Testis (tissue), 3 donors: ENCODE measurements around the gene ADAMTS20. TPM values are rescaled to one million over a fixed set of nuclear protein-coding genes. Genes with fewer than 3 reads are reported as not detected.
"Not testable (repeated sequence)": the region's sequence is repeated elsewhere in the genome, so short reads cannot be mapped to it uniquely, and the experiment has no call there.

Experiments
- DNase-seq: peaks from one replicate; pipeline ENCODE4 v3.0.0-alpha.2; 2019
- H3K27ac ChIP-seq, 2 donors: fragments of 200-600 bp; sonication (generic); one replicate each; pipeline ENCODE4 v1.5.1; 2019
- H3K27me3 ChIP-seq: fragments of 200-600 bp; sonication (generic); one replicate; pipeline ENCODE4 v1.5.1; 2019
- H3K36me3 ChIP-seq: fragments of 200-600 bp; sonication (generic); one replicate; pipeline ENCODE4 v1.5.1; 2017; ENCODE audit warnings: low read depth; ENCODE audit errors: missing control alignments
- H3K4me1 ChIP-seq: fragments of 200-600 bp; sonication (generic); one replicate; pipeline ENCODE4 v1.5.1; 2019
- H3K4me3 ChIP-seq, 2 donors: fragments of 200-600 bp; sonication (generic); one replicate each; pipeline ENCODE4 v1.5.1; 2017 to 2019
- H3K9me3 ChIP-seq: fragments of 200-600 bp; sonication (generic); one replicate; pipeline ENCODE4 v1.5.1; 2017
- POLR2A ChIP-seq: fragments of 450-650 bp; IDR thresholded peaks from one replicate; pipeline ENCODE4 v1.6.1; 2017; ENCODE audit warnings: antibody characterized with exemption, mild to moderate bottlenecking, moderate library complexity
- WGBS, 2 donors: methylation state at CpG; one replicate each; pipeline ENCODE4 v1.1.5; 2018; 5-methylcytosine and 5-hydroxymethylcytosine counted together
- intact Hi-C: fragments of 100-400 bp; cut with DNase I; formaldehyde crosslinking; loops from one replicate; pipeline ENCODE4 v1.15.1; 2023; ENCODE audit warnings: low total_unique reads
- polyA plus RNA-seq: library from polyadenylated mRNA; stranded (reverse); fragments of 350-450 nt; fragmentation: Illumina TruSeq; extraction: RNeasy Lipid Tissue Mini Kit (QIAGEN cat#74804); gene quantifications from one replicate; pipeline ENCODE4 v1.2.3, GENCODE V29; 2014; ENCODE audit warnings: low read depth, low replicate concordance; ENCODE audit not compliant: insufficient read depth
- total RNA-seq, 2 donors: library from RNA; depleted of rRNA; stranded (reverse); fragments of >200 nt; gene quantifications; one replicate each; pipeline ENCODE4 v1.2.3, GENCODE V29; 2016
- TF ChIP-seq, protein P1 (sequence below), 3 experiments: fragments of 450-650 bp in 2 of 3; fragments of 200-600 bp in 1 of 3; sonication (generic) in 1 of 3; IDR thresholded peaks; one replicate each; pipeline ENCODE4 v1.5.1; 2016 to 2019; ENCODE audit warnings: antibody characterized with exemption in 3 of 3, mild to moderate bottlenecking in 2 of 3, moderate library complexity in 1 of 3

Gene ADAMTS20
- total and polyA plus RNA-seq, 3 donors from 2014 or later, result 0.26 to 1.5 (median 1.1) TPM

DNA sequence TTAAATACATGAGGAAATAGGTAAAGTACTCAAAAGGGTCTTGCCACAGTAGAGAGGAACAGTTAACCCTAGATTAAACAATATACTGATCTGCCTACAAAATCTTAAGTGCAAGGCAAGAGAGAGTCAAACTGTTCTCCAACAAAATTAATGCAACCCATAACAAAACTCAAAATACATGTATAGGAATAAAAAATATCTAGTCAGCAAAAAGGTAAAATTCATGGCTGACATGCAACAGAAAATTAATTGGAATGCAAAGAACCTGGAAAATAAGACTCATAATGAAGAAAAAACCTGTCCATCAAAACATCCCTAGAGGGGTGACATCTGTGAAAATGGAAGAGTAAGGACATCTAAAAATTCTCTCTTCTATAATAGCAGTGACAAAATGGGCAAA, 173.6 kb downstream of the ADAMTS20 start:
- H3K4me3 ChIP-seq, result no peak overlapping the region
- H3K4me1 ChIP-seq, result no peaks in the 10 kb centered on the region
- no peaks in the 10 kb centered on the region for H3K27me3 ChIP-seq
- no peak for TF ChIP-seq POLR2A
- TF ChIP-seq, protein P1, sequence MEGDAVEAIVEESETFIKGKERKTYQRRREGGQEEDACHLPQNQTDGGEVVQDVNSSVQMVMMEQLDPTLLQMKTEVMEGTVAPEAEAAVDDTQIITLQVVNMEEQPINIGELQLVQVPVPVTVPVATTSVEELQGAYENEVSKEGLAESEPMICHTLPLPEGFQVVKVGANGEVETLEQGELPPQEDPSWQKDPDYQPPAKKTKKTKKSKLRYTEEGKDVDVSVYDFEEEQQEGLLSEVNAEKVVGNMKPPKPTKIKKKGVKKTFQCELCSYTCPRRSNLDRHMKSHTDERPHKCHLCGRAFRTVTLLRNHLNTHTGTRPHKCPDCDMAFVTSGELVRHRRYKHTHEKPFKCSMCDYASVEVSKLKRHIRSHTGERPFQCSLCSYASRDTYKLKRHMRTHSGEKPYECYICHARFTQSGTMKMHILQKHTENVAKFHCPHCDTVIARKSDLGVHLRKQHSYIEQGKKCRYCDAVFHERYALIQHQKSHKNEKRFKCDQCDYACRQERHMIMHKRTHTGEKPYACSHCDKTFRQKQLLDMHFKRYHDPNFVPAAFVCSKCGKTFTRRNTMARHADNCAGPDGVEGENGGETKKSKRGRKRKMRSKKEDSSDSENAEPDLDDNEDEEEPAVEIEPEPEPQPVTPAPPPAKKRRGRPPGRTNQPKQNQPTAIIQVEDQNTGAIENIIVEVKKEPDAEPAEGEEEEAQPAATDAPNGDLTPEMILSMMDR (IDR thresholded peaks at IDR 0.05), result no peak
- H3K36me3 ChIP-seq, result no peaks in the 10 kb centered on the region
- no peak for DNase-seq
- no peak overlapping the region for H3K27ac ChIP-seq
- no peaks in the 10 kb centered on the region for H3K9me3 ChIP-seq
- intact Hi-C loops, result no loop called here

DNA sequence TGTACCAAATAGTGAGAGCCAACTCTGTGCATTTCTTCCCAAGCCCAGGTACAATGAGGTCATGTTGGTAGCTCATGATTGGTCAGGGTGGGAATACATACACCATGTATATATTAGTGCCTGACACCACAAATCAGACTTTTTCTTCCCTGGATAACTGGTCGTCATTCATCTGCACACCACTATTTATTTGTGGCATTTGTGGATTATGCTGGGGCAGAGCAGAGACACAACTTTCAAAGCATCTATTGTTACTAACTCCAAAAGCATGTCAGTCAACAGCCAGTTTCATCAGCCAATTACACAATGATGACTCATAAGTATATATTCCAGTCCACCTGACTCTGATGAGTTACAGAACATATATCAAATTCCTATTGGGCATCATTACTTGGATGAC, 181.7 kb downstream of the ADAMTS20 start:
- no peaks in the 10 kb centered on the region for H3K9me3 ChIP-seq
- DNase-seq, result no peak
- intact Hi-C loops, result no loop called here
- 85 to 90% methylated on average over 1 of the region's 1 CpG for WGBS, 2 donors
- no peak overlapping the region for H3K4me3 ChIP-seq
- TF ChIP-seq, protein P1 (IDR thresholded peaks at IDR 0.05), result no peak
- TF ChIP-seq POLR2A, result no peak
- no peaks in the 10 kb centered on the region for H3K4me1 ChIP-seq
- no peak overlapping the region for H3K27ac ChIP-seq
- no peaks in the 10 kb centered on the region for H3K36me3 ChIP-seq
- no peaks in the 10 kb centered on the region for H3K27me3 ChIP-seq

DNA sequence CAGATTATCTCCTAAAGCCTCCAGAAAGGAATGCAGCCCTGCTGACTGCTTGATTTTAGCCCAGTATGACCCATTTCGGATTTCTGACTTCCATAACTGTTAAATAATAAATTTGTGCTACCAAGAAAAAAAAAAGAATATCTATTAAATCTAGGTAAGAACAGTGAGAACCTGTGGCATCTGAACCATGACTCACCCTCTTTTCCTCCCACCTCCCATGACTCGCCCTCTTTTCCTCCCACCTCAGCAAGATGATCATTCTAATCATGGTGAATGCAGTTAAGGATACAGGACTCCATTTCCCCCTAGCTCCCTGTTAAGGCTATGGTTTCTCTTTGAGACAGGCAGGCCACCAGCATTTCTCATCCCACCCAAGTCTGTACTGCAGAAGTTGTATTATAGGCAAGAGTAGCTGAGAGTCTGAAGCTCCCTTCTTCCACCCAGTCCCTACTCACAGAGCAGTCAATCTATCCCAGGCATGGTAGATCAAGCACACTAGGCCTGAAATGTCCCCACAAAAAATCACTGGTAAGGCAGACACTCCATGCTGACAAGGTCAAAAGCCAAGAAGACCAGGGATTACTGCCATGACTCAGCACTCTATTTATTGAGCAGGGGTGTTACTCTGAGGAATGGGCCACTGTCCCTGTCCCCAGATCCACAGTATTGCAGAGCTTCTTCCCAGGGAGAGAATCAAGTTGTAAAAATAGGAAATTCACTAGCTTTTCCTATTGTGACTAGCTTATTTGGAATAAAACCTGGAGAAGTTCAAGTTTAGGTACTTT, 188.9 kb downstream of the ADAMTS20 start:
- TF ChIP-seq, protein P1 (IDR thresholded peaks at IDR 0.05), result no peak
- TF ChIP-seq POLR2A, result no peak
- Histone ChIP-seq H3K36me3 (no peaks in the 10 kb centered on the region), H3K27ac (no peak overlapping the region), H3K27me3 (no peaks in the 10 kb centered on the region), H3K9me3 (no peaks in the 10 kb centered on the region), H3K4me1 (no peaks in the 10 kb centered on the region), H3K4me3 (no peak overlapping the region)
- 79 to 90% methylated on average over 2 of the region's 2 CpGs for WGBS, 2 donors
- intact Hi-C loops, result no loop called here
- no peak for DNase-seq

DNA sequence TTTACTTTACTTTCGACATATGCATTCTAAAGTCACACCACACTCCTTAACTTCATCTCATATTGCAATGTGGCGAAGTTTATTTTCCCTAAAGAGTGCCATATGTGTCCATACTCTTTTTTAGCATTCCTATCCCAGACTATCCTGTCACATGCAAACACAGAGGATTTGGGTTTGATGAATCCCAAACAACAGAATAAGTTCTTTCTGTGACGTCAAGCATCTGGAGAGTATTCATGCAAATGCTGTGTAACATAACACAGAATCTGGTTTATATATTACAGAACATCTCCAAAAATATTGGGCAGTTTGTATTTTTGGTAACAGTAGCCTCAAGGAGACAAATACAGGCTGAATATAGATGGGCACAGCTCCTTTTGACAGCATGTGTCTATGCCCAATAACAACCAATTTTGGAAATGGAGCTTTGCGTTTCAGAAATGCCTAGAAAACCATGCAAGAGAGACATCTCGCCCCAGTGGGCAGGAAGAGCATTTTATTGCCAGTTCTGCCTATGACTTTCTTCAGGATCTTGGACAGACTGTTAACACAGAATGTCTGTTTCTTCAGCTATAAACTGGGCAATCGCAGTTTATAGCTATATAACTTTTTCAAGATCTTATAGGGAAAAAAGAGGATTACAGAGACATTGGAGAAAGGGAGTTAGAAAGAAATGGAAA, 190.8 kb downstream of the ADAMTS20 start:
- no peak for DNase-seq
- no peaks in the 10 kb centered on the region for H3K36me3 ChIP-seq
- H3K27me3 ChIP-seq, result no peaks in the 10 kb centered on the region
- WGBS, 2 donors, result 82 to 84% methylated on average over 6 of the region's 6 CpGs
- no peaks in the 10 kb centered on the region for H3K9me3 ChIP-seq
- no peaks in the 10 kb centered on the region for H3K4me1 ChIP-seq
- H3K4me3 ChIP-seq, result no peak overlapping the region
- TF ChIP-seq, protein P1 (IDR thresholded peaks at IDR 0.05), result no peak
- TF ChIP-seq POLR2A, result no peak
- intact Hi-C loops, result no loop called here
- no peak overlapping the region for H3K27ac ChIP-seq

DNA sequence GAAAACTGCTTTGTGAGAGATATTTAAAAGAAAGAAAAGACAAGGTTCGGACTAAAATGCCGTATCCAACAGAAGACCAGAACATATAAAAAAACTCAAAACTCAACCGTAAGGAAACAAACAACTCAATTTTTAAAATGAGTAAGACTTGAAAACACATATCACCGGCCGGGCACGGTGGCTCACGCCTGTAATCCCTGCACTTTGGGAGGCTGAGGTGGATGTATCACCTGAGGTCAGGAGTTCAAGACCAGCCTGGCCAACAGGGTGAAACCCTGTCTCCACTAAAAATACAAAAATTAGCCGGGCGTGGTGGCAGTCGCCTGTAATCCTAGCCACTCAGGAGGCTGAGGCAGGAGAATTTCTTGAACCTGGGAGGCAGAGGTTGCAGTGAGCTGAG, 192.0 kb downstream of the ADAMTS20 start:
- WGBS, 2 donors, result 94 to 97% methylated on average over 10 of the region's 10 CpGs
- H3K4me3 ChIP-seq, DNase-seq, H3K4me1 ChIP-seq, H3K27ac ChIP-seq, H3K9me3 ChIP-seq, H3K36me3 ChIP-seq, intact Hi-C loops, H3K27me3 ChIP-seq: not testable (repeated sequence)
